Fibroblast of gingiva (primary cell): ENCODE measurements around the gene TRIM31.
"Not testable (repeated sequence)": the region's sequence is repeated elsewhere in the genome, so short reads cannot be mapped to it uniquely, and the experiment has no call there.

Experiments used
- DNase-seq: peaks from one replicate; pipeline ENCODE4 v3.0.0-alpha.2; 2011; ENCODE audit warnings: low read depth

The TRIM31 gene

GRCh38 chr6:30149858-30150550 lies 37.1 kb upstream of the TRIM31 start:
- DNase-seq: no peak

GRCh38 chr6:30149234-30149633 lies 36.3 kb upstream of the TRIM31 start:
- DNase-seq: no peak

- no peak for DNase-seq
Observed at GRCh38 chr6:30147096-30147495, 34.2 kb upstream of the TRIM31 start.

- DNase-seq: no peak
Observed at GRCh38 chr6:30145818-30146217, 32.9 kb upstream of the TRIM31 start.

- DNase-seq: no peak
Observed at GRCh38 chr6:30144811-30145210, 31.9 kb upstream of the TRIM31 start.

- DNase-seq: no peak
Observed at GRCh38 chr6:30143780-30144179, 30.9 kb upstream of the TRIM31 start.

GRCh38 chr6:30142665-30143064 lies 29.8 kb upstream of the TRIM31 start:
- no peak for DNase-seq

- not testable (repeated sequence) for DNase-seq
Observed at GRCh38 chr6:30140240-30140639, 27.4 kb upstream of the TRIM31 start.

GRCh38 chr6:30136570-30137286 lies 23.8 kb upstream of the TRIM31 start:
- DNase-seq: no peak

GRCh38 chr6:30135757-30136156 lies 22.9 kb upstream of the TRIM31 start, which contains the start of gene TRIM40:
TSS of gene TRIM40 (plus strand) at chr6:30136140. CDS start at chr6:30137037, 897 bp downstream.
- DNase-seq: no peak

GRCh38 chr6:30135147-30135546 lies 22.3 kb upstream of the TRIM31 start:
- no peak for DNase-seq

- no peak for DNase-seq
Observed at GRCh38 chr6:30131947-30132497, 19.1 kb upstream of the TRIM31 start.

GRCh38 chr6:30130887-30131862 lies 18.3 kb upstream of the TRIM31 start:
- DNase-seq: peak; percentile 82

- no peak for DNase-seq
Observed at GRCh38 chr6:30130179-30130679, 17.3 kb upstream of the TRIM31 start.

- DNase-seq: no peak
Observed at GRCh38 chr6:30129265-30130178, 16.6 kb upstream of the TRIM31 start.

GRCh38 chr6:30127238-30128093 lies 14.6 kb upstream of the TRIM31 start:
- DNase-seq: no peak

GRCh38 chr6:30122515-30122914 lies 9.6 kb upstream of the TRIM31 start:
- peak; percentile 55 for DNase-seq

GRCh38 chr6:30121446-30122366 lies 8.8 kb upstream of the TRIM31 start:
- no peak for DNase-seq

GRCh38 chr6:30118691-30119090 lies 5.8 kb upstream of the TRIM31 start:
- not testable (repeated sequence) for DNase-seq
